MM.1S (cell line): Measurements from ENCODE around the gene TRAF3.
"Not testable (repeated sequence)": the region's sequence is repeated elsewhere in the genome, so short reads cannot be mapped to it uniquely, and the experiment has no call there.

Experiments
- DNase-seq: peaks from one replicate; pipeline ENCODE4 v3.0.0-alpha.2; 2015
- H2AFZ ChIP-seq: fragments of 300-600 bp; sonication (generic); 2 replicates; pipeline ENCODE4 v1.6.0; 2016; ENCODE audit warnings: antibody characterized with exemption, low read length
- H3F3A ChIP-seq: fragments of 300-600 bp; sonication (generic); 2 replicates; pipeline ENCODE4 v1.6.1; 2016; ENCODE audit warnings: mild to moderate bottlenecking, antibody characterized with exemption, low read length, moderate library complexity, mixed read lengths; ENCODE audit not compliant: insufficient read depth
- H3K27ac ChIP-seq: fragments of 300-600 bp; sonication (generic); 2 replicates; pipeline ENCODE4 v1.5.1; 2016; ENCODE audit warnings: mild to moderate bottlenecking, low read length
- H3K27me3 ChIP-seq: fragments of 300-600 bp; sonication (generic); replicated peaks from 2 replicates; pipeline ENCODE4 v1.6.0; 2016; ENCODE audit warnings: low read length; ENCODE audit not compliant: insufficient read depth
- H3K36me3 ChIP-seq: fragments of 300-600 bp; sonication (generic); replicated peaks from 2 replicates; pipeline ENCODE4 v1.6.1; 2016; ENCODE audit warnings: mild to moderate bottlenecking, low read length, mixed read lengths; ENCODE audit not compliant: insufficient read depth
- H3K4me1 ChIP-seq: fragments of 300-600 bp; sonication (generic); 2 replicates; pipeline ENCODE4 v1.6.1; 2016; ENCODE audit warnings: low read length, mixed read lengths
- H3K4me2 ChIP-seq: fragments of 300-600 bp; sonication (generic); 2 replicates; pipeline ENCODE4 v1.6.0; 2016; ENCODE audit warnings: low read depth, low read length
- H3K4me3 ChIP-seq: fragments of 300-600 bp; sonication (generic); 2 replicates; pipeline ENCODE4 v1.5.1; 2016; ENCODE audit warnings: low read length, mixed read lengths
- H3K79me2 ChIP-seq: fragments of 300-600 bp; sonication (generic); 2 replicates; pipeline ENCODE4 v1.6.1; 2016; ENCODE audit warnings: mixed run types, low read length, mixed read lengths
- H3K9ac ChIP-seq: fragments of 300-600 bp; sonication (generic); 2 replicates; pipeline ENCODE4 v1.6.1; 2016; ENCODE audit warnings: low read length, mixed read lengths
- H3K9me2 ChIP-seq: fragments of 300-600 bp; sonication (generic); replicated peaks from 2 replicates; pipeline ENCODE4 v1.6.1; 2016; ENCODE audit warnings: mild to moderate bottlenecking, low read length, mixed read lengths; ENCODE audit not compliant: insufficient read depth
- H3K9me3 ChIP-seq: fragments of 300-600 bp; sonication (generic); replicated peaks from 2 replicates; pipeline ENCODE4 v1.6.1; 2016; ENCODE audit warnings: mild to moderate bottlenecking, low read length, mixed read lengths; ENCODE audit not compliant: insufficient read depth
- H4K20me1 ChIP-seq: fragments of 300-600 bp; sonication (generic); 2 replicates; pipeline ENCODE4 v1.6.1; 2016; ENCODE audit warnings: mild to moderate bottlenecking, low read length, moderate library complexity, mixed read lengths; ENCODE audit not compliant: insufficient read depth
- EZH2 ChIP-seq: fragments of 300-600 bp; sonication (generic); optimal IDR thresholded peaks from 2 replicates; pipeline ENCODE3; 2017; ENCODE audit warnings: low read depth, mild to moderate bottlenecking, antibody characterized with exemption, low read length, mixed read lengths
- EZH2phosphoT487 ChIP-seq: fragments of 300-600 bp; sonication (generic); IDR thresholded peaks from 2 replicates; pipeline ENCODE4 v1.6.1; 2018; ENCODE audit warnings: antibody characterized with exemption, low read length
- TF ChIP-seq, protein P1 (sequence below): fragments of 300-600 bp; sonication (generic); IDR thresholded peaks from 2 replicates; pipeline ENCODE4 v1.5.1; 2016; ENCODE audit warnings: antibody characterized with exemption, low read length, mixed read lengths

Gene TRAF3

DNA sequence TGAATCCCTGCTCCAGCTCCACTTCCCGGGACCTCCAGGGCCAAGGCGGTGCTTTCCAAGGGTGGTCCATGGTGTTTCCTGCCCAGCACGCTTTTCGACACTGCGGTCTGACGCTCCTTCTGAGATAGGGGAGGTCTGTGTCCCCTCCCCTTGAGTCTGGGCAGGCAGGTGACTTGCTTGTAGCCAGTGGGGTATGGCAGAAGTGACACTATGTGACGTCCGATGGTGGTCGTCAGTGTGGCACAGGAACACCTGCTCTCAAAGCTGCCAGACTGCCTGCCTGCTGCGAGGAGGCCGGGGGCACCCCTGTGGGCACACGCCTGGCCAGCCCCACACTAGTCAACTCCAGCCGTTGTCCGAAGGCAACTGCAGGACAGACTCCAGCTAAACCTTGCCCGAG is 16.0 kb upstream of the TRAF3 start:
- Histone ChIP-seq H3K9me3 (no peaks in the 10 kb centered on the region), H3K79me2 (no peaks in the 10 kb centered on the region), H3K36me3 (no peaks in the 10 kb centered on the region), H3K4me1 (no peaks in the 10 kb centered on the region), H4K20me1 (no peaks in the 10 kb centered on the region), H3K27me3 (no peaks in the 10 kb centered on the region), H3K4me3 (no peak overlapping the region), H3K27ac (no peak overlapping the region), H2AFZ (no peak overlapping the region), H3K9me2 (no peaks in the 10 kb centered on the region), H3K4me2 (no peak overlapping the region), H3K9ac (no peak overlapping the region), H3F3A (no peaks in the 10 kb centered on the region)
- DNase-seq = no peak
- TF ChIP-seq, protein P1, sequence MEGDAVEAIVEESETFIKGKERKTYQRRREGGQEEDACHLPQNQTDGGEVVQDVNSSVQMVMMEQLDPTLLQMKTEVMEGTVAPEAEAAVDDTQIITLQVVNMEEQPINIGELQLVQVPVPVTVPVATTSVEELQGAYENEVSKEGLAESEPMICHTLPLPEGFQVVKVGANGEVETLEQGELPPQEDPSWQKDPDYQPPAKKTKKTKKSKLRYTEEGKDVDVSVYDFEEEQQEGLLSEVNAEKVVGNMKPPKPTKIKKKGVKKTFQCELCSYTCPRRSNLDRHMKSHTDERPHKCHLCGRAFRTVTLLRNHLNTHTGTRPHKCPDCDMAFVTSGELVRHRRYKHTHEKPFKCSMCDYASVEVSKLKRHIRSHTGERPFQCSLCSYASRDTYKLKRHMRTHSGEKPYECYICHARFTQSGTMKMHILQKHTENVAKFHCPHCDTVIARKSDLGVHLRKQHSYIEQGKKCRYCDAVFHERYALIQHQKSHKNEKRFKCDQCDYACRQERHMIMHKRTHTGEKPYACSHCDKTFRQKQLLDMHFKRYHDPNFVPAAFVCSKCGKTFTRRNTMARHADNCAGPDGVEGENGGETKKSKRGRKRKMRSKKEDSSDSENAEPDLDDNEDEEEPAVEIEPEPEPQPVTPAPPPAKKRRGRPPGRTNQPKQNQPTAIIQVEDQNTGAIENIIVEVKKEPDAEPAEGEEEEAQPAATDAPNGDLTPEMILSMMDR = no peak
- TF ChIP-seq EZH2 (no peak), EZH2phosphoT487 (no peak)

DNA sequence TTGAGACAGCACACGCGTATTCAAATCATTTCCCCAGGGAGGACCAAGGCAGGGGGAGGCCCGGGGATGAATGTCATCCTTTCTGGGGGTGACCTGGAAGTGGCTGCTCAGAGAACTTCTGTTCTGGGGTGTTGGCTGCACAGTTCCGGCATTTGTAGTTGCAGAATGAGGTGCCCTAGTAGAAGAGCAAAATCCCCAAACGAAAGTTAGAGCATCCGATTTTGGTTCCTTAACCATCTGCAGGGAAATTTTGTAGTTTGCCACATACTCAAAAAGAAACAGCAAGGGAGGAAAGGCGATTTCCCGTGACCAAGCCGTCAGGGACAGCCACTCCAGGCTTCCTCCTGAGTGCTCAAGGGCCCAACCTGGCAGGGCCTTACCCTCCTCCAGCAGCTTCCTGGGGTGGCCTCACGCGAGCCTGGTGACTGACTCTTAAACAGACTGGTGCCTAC is 13.0 kb upstream of the TRAF3 start:
- TF ChIP-seq, protein P1 = no peak
- TF ChIP-seq EZH2 (no peak), EZH2phosphoT487 (no peak)
- Histone ChIP-seq H3K9ac (no peak overlapping the region), H3K9me3 (no peaks in the 10 kb centered on the region), H2AFZ (no peak overlapping the region), H3K36me3 (no peaks in the 10 kb centered on the region), H3K4me2 (no peak overlapping the region), H3K27me3 (no peaks in the 10 kb centered on the region), H3K27ac (no peak overlapping the region), H4K20me1 (no peaks in the 10 kb centered on the region), H3K9me2 (no peaks in the 10 kb centered on the region), H3K4me3 (no peak overlapping the region), H3K79me2 (no peaks in the 10 kb centered on the region), H3K4me1 (no peaks in the 10 kb centered on the region), H3F3A (no peaks in the 10 kb centered on the region)
- no peak for DNase-seq

DNA sequence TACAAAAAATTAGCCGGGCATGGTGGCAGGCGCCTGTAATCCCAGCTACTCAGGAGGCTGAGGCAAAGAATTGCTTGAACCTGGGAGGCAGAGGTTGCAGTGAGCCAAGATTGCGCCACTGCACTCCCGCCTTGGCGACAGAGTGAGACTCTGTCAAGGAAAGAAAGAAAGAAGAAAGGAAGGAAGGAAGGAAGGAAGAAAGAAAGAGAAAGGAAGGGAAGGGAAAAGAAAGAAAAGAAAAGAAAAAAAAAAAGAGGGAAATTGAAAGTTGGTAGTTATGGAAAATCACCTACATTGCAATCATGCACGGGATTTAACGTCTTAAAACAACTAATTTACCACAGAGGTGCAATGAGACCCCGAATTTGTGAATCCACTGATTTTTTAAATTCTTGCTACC is 11.5 kb upstream of the TRAF3 start:
- DNase-seq, H3K27ac ChIP-seq, H3K4me2 ChIP-seq, H4K20me1 ChIP-seq, H3K9ac ChIP-seq, H3K36me3 ChIP-seq, H3K9me3 ChIP-seq, H2AFZ ChIP-seq, H3K79me2 ChIP-seq, H3K4me1 ChIP-seq, H3K27me3 ChIP-seq, H3K9me2 ChIP-seq, H3K4me3 ChIP-seq, H3F3A ChIP-seq: not testable (repeated sequence)

DNA sequence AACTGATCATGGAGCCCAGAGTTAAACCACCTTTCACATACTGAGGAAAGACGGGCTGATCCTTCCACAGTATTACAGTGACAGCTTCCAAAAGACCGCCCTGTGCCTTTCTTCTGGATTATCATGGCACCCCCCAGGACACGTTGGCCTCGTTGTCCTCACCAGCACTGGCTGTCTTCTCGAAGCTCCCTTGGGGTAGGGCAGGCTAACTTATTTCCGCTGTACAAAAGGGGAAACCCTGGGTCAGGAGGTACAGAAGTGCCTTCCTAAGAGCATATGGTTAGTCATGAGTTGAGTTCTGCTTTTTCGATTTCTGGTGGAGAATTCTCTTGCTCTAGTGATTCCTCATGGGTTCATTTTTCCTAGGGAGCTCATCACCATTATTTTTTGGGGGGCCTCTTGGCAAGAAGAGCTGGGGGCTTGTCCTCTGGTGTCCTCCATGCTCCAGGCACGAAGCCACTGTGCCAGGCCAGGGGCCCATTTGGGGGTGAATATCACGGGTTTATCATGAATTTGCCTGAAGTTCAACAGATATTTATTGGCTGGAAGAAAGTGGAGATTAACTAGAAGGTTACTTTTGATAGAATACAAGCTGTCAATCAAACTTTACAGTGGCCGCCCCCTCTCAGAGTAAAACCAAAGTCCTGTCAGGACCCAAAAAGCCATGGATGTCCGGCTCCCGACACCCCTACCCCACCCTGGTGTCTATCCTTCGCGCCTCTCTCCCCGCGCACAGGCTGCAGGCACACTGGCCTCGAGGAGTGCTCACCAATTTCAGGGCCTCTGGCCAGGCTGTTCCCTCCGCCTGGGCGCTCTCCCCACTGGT is 8.8 kb upstream of the TRAF3 start:
- Histone ChIP-seq H3K9ac (no peak overlapping the region), H2AFZ (no peak overlapping the region), H3K79me2 (no peaks in the 10 kb centered on the region), H3K36me3 (no peaks in the 10 kb centered on the region), H3K27me3 (no peaks in the 10 kb centered on the region), H3F3A (no peaks in the 10 kb centered on the region), H3K4me1 (no peaks in the 10 kb centered on the region), H4K20me1 (no peaks in the 10 kb centered on the region), H3K4me2 (no peak overlapping the region), H3K9me3 (no peaks in the 10 kb centered on the region), H3K27ac (no peak overlapping the region), H3K4me3 (no peak overlapping the region), H3K9me2 (no peaks in the 10 kb centered on the region)
- DNase-seq = no peak
- TF ChIP-seq, protein P1 = no peak
- TF ChIP-seq EZH2 = no peak
- TF ChIP-seq EZH2phosphoT487 = no peak
